ENCODE data around the gene PNPLA3. TPM values are rescaled to one million over a fixed set of nuclear protein-coding genes. Genes with fewer than 3 reads are reported as not detected.

The PNPLA3 gene
- total and polyA plus RNA-seq, 3 donors from 2014 or later, result 0.53 to 1.7 (median 0.93) TPM

DNA sequence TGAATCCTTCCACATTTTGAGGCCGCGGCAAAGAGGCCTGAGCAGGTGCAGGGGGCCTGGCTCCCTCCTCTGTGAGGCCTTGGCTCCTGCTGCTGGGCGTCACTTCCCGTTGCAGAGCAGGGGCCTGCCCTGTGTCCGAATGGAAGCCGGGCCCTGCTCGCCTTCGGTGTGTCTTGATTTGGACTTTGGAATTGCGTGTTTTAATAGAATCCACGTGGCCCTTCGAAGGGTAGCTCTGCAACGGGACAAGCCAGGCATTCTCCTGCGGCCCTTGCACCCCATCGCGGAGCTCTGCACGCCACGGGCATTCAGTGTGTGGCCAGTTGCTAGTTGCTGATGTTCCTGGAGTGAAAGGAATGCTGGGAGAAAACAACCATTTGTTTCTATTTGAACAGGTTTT, 57.4 kb downstream of the PNPLA3 start:
- no peaks in the 10 kb centered on the region for H3K9me3 ChIP-seq
- TF ChIP-seq, protein P1, sequence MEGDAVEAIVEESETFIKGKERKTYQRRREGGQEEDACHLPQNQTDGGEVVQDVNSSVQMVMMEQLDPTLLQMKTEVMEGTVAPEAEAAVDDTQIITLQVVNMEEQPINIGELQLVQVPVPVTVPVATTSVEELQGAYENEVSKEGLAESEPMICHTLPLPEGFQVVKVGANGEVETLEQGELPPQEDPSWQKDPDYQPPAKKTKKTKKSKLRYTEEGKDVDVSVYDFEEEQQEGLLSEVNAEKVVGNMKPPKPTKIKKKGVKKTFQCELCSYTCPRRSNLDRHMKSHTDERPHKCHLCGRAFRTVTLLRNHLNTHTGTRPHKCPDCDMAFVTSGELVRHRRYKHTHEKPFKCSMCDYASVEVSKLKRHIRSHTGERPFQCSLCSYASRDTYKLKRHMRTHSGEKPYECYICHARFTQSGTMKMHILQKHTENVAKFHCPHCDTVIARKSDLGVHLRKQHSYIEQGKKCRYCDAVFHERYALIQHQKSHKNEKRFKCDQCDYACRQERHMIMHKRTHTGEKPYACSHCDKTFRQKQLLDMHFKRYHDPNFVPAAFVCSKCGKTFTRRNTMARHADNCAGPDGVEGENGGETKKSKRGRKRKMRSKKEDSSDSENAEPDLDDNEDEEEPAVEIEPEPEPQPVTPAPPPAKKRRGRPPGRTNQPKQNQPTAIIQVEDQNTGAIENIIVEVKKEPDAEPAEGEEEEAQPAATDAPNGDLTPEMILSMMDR (IDR thresholded peaks at IDR 0.05), result no peak
- no peaks in the 10 kb centered on the region for H3K27me3 ChIP-seq
- H3K4me3 ChIP-seq, result no peak overlapping the region
- no peaks in the 10 kb centered on the region for H3K4me1 ChIP-seq
- no peak overlapping the region for H3K27ac ChIP-seq
- no peaks in the 10 kb centered on the region for H3K36me3 ChIP-seq (ENCODE audit: low read depth, missing control alignments)
- intact Hi-C loops (cut with DNase I; ENCODE audit: low total_unique reads), result no loop called here
- 94 to 95% methylated on average over 17 of the region's 17 CpGs for WGBS, 2 donors
- DNase-seq, result no peak

DNA sequence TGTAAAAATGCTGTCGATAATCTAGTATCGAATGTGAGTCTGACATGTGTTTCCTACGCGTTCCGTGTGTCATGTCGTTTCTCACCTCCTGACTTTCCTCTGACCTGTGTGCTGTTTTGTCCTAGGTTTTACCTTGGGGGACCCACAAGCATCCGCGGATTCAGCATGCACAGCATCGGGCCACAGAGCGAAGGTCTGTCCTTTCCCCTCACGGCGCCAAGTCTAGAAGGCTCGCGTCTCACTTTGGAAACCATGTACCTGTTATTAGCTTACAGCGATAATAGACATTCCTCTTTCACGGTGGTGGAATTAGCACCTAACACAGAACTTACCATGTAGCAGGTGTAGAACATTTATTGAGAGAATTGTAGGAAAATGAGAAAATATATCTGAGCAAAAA, 60.2 kb downstream of the PNPLA3 start:
- Histone ChIP-seq H3K27me3 (no peaks in the 10 kb centered on the region), H3K27ac (no peak overlapping the region), H3K4me3 (no peak overlapping the region), H3K9me3 (no peaks in the 10 kb centered on the region), H3K4me1 (no peaks in the 10 kb centered on the region), H3K36me3 (ENCODE audit: low read depth, missing control alignments) (no peaks in the 10 kb centered on the region)
- TF ChIP-seq, protein P1 (IDR thresholded peaks at IDR 0.05), result no peak
- no peak for TF ChIP-seq POLR2A (IDR thresholded peaks at IDR 0.05)
- 97% methylated on average over 16 of the region's 16 CpGs for WGBS, 2 donors
- DNase-seq, result no peak
- intact Hi-C loops (cut with DNase I; ENCODE audit: low total_unique reads), result no loop called here

DNA sequence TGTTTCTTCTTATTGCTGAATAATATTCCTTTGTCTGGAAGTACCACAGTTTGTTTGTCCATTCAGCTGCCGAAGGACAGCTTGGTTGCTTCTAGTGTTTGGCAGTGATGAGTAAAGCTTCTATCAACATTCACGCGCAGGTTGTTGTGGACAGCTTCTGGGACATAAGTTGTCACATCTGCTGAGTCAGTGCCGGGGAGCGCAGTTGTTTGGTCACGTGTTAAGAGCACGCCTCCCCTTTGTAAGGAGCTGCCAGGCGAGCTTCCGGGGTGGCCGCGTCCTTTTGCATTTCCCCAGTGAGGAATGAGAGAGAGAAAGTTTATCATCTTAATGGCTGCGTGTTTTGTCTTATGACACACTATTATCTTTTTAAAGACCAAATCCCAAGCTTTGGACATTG, 61.9 kb downstream of the PNPLA3 start:
- no peak for DNase-seq
- TF ChIP-seq POLR2A (IDR thresholded peaks at IDR 0.05), result no peak
- TF ChIP-seq, protein P1 (IDR thresholded peaks at IDR 0.05), result no peak
- intact Hi-C loops (cut with DNase I; ENCODE audit: low total_unique reads), result no loop called here
- 82 to 93% methylated on average over 12 of the region's 12 CpGs for WGBS, 2 donors
- no peak overlapping the region for H3K27ac ChIP-seq
- no peak overlapping the region for H3K4me3 ChIP-seq
- no peaks in the 10 kb centered on the region for H3K4me1 ChIP-seq
- H3K36me3 ChIP-seq (ENCODE audit: low read depth, missing control alignments), result no peaks in the 10 kb centered on the region
- no peaks in the 10 kb centered on the region for H3K9me3 ChIP-seq
- no peaks in the 10 kb centered on the region for H3K27me3 ChIP-seq

DNA sequence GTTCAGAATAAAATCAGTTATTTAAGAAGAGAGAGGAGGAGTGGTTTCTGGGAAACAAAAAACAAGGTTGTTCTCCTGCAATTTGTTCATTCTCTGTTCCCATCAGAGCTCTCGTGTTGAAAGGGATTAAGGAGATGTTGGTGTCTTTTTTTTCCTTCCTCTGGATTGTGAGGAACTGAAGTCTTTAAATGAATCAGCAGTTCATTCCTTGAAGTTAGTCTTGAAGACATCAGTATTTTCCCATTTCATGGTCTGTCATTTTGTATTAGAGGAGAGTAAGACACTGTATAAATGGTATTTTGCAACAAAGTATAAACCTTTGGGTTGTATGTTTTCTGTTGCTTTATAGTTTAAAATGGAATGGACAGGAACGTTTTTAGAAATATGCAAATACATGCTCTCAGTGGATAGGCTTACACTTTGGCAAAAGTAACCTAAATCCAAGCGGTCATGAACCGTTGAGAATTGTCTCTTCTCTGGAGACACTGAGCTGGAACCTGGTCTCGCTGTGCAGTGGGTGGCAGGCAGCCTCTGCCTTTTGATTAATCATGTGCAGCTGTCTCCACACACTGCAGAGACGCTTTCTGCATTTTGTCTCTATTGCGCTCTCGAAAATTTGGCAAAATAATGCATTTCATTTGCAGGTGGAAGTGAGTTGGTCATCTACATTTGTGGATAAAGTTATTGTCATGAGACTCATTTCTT, 64.7 kb downstream of the PNPLA3 start:
- H3K27ac ChIP-seq, result no peak overlapping the region
- intact Hi-C loops (cut with DNase I; ENCODE audit: low total_unique reads), result no loop called here
- H3K4me3 ChIP-seq, result no peak overlapping the region
- DNase-seq, result no peak
- WGBS, 2 donors, result 73 to 74% methylated on average over 8 of the region's 8 CpGs
- no peaks in the 10 kb centered on the region for H3K27me3 ChIP-seq
- H3K9me3 ChIP-seq, result no peaks in the 10 kb centered on the region
- H3K36me3 ChIP-seq (ENCODE audit: low read depth, missing control alignments), result no peaks in the 10 kb centered on the region
- TF ChIP-seq, protein P1 (IDR thresholded peaks at IDR 0.05), result no peak
- TF ChIP-seq POLR2A (IDR thresholded peaks at IDR 0.05), result no peak
- no peaks in the 10 kb centered on the region for H3K4me1 ChIP-seq

DNA sequence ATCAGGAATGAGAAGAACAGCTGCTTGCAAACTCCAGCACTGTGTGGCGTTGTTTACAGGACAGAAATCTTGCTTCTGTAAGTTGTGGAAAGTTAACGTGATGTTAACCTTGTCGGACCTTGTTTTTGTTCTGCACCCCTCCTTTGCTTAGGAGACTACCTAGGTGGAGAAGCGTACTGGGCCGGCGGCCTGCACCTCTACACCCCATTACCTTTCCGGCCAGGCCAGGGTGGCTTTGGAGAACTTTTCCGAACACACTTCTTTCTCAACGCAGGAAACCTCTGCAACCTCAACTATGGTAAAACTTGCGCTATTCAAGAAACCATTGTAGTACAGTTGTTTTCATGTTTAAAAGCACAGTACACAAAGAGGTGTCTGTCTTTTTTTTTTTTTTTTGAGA, 65.4 kb downstream of the PNPLA3 start:
- Histone ChIP-seq H3K27ac (no peak overlapping the region), H3K36me3 (ENCODE audit: low read depth, missing control alignments) (no peaks in the 10 kb centered on the region)

More for the DNA sequence above, 65.4 kb downstream of the PNPLA3 start:
- 94 to 97% methylated on average over 10 of the region's 10 CpGs for WGBS, 2 donors
- Histone ChIP-seq H3K4me3 (no peak overlapping the region), H3K9me3 (no peaks in the 10 kb centered on the region), H3K27me3 (no peaks in the 10 kb centered on the region), H3K4me1 (no peaks in the 10 kb centered on the region)
- intact Hi-C loops (cut with DNase I; ENCODE audit: low total_unique reads), result no loop called here
- no peak for DNase-seq
- TF ChIP-seq, protein P1 (IDR thresholded peaks at IDR 0.05), result no peak
- no peak for TF ChIP-seq POLR2A (IDR thresholded peaks at IDR 0.05)

Data from testis (tissue), 3 donors.